Caki2 (cell line): ENCODE results near the gene TACC3. TPM values are rescaled to one million over a fixed set of nuclear protein-coding genes. Genes with fewer than 3 reads are reported as not detected.
A peak's percentile ranks its signal among the peaks of the same experiment; 100 is the strongest.

ENCODE experiments used
- DNase-seq: peaks from one replicate; pipeline ENCODE4 v3.0.0-alpha.2; 2015; ENCODE audit warnings: low read depth
- in situ Hi-C: cut with HindIII; loops from 2 replicates; pipeline ENCODE4 v1.10.0; 2016; ENCODE audit warnings: low sequenced_read_pairs, low pct_unique_long_range_greater_than_20kb, mixed read lengths
- total RNA-seq: library from RNA; depleted of rRNA; stranded (reverse); fragments of >200 nt; shearing (Covaris generic); gene quantifications from 2 replicates; pipeline ENCODE4 v1.2.3, GENCODE V29; 2014; ENCODE audit warnings: low replicate concordance

The TACC3 gene
- total RNA-seq, 1 experiment from 2014 or later: 111 TPM

- in situ Hi-C loops: no loop called here
- no peak for DNase-seq
Measured at GRCh38 chr4:1778642-1779392, 57.5 kb downstream of the TACC3 start.

- DNase-seq: no peak
- in situ Hi-C loops: no loop called here
Measured at GRCh38 chr4:1779588-1780382, 58.5 kb downstream of the TACC3 start.

- in situ Hi-C loops: no loop called here
- DNase-seq: no peak
Measured at GRCh38 chr4:1780435-1780834, 59.1 kb downstream of the TACC3 start.

- in situ Hi-C loops: no loop called here
Measured at GRCh38 chr4:1783015-1783414, 61.7 kb downstream of the TACC3 start.

GRCh38 chr4:1783970-1784369 lies 62.6 kb downstream of the TACC3 start:
- in situ Hi-C loops: no loop called here
- DNase-seq: no peak

More at GRCh38 chr4:1783015-1783414, 61.7 kb downstream of the TACC3 start:
- no peak for DNase-seq

GRCh38 chr4:1784395-1784788 lies 63.1 kb downstream of the TACC3 start:
- in situ Hi-C loops: no loop called here
- DNase-seq: no peak

- in situ Hi-C loops: no loop called here
- no peak for DNase-seq
Measured at GRCh38 chr4:1784789-1785591, 63.7 kb downstream of the TACC3 start.

DNA sequence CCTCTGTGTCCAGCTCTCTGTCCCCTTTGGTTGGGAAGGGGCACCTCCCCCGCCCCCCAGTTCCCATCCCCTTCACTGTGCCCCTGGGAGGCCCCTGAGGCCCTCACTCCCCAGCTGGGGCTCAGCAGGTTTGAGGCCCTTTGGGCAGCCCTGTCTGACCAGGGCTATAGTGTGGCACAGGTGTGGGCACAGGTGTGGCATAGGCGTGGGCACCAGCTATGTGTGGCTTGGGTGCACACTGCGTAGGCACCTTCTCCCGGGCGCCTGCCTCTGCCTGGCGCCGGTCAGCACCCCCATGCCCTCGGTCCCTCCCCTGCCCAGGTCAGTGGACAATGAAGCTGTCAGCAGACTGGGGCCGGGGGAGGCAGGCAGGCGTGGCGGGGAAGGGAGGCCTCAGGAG lies 64.3 kb downstream of the TACC3 start:
- in situ Hi-C loops: no loop called here
- DNase-seq: no peak

GRCh38 chr4:1786544-1787362 lies 65.4 kb downstream of the TACC3 start:
- in situ Hi-C loops: no loop called here
- DNase-seq: no peak

DNA sequence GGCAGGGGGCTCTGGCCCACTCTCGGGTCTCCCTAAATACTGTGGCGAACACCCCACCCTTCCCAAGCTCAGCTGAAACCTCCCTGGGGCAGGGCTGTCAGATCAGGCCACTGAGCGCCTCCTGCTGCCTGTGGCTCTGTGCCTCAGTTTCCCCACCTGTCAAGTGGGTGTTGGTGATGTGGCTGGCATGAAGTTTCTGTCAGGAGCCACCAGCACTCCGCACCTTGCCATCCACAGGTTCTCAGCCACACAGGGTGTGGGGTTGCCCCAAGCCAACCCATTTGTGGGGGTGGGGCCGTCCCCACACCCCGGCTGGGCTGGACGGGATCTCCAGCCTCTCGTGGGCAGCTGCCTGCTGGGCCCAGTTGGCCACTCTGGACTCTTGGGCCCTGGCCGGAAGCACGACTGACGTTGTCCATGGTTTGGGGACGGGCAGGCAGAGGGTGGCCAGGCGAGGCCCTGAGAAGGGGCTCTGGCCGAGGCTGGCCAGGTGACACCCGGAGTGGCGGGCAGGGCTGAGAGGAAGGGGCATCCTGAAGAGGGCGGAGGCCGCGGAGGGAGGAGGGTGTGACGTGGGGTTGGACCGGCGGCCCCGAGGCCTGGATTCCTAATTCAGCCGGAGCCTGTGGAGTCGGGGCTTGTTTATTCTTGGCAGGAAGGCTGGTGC lies 66.2 kb downstream of the TACC3 start:
- no peak for DNase-seq
- in situ Hi-C loops: no loop called here

- no peak for DNase-seq
- in situ Hi-C loops: no loop called here
Measured at GRCh38 chr4:1788254-1788973, 67.1 kb downstream of the TACC3 start.

DNA sequence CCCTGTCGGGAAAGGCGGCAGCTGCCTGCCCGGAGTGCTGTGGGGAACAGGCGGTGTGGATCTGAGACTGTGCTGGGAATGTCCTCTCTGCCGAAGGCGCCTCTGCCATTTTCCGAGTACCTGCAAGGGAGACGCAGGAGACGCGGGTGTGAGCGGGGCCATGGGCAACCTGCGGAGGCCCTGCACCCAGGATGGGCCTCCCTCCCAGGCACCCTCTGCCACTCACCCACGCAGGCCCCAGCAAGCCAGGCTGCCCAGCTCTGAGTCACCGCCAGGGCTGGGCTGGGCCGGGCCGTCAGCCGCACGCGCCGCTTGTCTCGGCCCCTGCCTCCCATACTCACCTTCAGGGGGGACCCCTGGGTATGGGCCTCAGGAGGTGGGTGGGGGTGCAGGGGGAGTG lies 68.2 kb downstream of the TACC3 start:
- in situ Hi-C loops: no loop called here
- DNase-seq: no peak

DNA sequence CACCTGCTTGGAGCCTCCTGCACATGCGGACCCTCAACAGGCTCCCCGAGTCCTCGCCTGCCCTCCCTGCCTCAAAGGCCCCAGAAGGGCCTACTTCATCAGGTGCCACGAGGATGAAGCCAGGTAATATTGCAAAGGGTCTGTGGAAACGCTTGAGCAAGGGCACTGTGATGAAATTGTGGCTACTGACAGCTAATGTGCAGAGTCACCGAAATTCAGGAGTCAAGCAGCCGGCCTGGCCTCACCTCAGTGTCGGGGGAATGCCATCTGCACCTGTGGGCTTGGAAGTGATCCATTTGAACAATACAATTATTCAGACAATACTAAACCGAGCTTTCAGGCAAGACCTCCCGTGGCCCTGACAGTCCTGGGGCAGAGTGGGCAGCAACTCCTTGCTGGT lies 68.7 kb downstream of the TACC3 start:
- DNase-seq: no peak
- in situ Hi-C loops: no loop called here

DNA sequence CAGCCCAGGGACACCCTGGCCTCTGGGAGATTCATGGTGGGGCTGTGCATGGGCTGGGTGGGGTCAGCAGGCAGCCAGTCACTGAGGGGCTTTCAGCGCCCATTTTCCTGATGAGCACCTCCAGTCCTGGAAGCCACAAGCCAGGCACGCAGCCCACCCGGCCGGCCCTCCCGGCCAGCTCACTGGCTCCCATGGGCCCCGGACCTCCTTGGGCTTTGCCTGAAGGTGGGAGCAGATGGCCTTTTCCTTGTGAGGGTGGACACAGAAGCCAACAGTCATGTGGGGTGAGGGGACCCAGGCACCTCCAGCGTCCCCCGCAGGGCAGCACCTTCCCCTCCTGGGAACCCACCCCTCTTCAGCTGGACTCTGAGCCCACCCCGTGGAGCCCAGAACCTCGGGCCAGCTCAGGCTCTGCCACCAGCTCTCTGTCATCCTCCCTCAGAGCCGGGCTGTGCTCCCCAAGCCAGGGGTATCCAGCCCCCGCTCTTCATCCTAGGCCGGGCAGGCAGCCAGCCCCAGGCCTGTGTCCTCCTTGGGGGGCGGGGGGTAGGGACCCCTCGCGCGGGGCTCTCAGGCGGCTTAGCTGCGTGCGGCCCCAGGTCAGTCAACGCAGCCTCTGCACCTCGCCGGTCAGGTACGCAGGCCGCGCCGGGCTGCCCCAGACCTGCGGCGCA lies 71.0 kb downstream of the TACC3 start:
- in situ Hi-C loops: no loop called here
- no peak for DNase-seq

DNA sequence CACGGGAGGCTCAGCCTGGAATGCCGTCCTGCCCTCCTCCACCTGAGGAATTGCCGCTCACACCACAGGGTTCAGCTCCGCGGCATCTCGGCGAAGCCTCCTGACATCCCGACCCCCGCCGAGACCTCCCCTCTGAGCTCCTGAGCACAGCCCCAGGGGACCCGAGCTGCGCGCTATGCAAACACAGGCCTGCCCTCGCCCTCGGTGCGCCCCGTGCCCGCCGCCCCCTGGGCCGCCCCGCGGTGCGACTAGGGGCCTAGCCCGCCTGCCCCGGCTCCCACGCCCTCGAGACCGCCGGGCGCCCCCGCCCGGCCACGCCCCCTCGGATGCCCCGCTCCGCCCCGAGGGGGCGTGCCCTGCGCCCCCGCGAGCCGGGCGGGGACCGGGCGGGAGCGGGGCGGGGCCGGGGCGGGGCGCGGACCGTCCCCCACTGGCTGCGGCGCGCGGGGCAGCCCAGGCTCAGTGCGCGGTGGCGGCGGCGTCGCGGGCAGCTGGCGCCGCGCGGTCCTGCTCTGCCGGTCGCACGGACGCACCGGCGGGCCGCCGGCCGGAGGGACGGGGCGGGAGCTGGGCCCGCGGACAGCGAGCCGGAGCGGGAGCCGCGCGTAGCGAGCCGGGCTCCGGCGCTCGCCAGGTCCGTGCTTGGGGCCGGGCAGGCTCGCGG lies 71.6 kb downstream of the TACC3 start, which contains the start of gene FGFR3:
Gene FGFR3, plus strand, starts transcription at position 462 of the 664 bp plus-strand sequence. CDS start 642 bp downstream, outside the sequence.
- in situ Hi-C loops: no loop called here
- DNase-seq: peak; percentile 25

DNA sequence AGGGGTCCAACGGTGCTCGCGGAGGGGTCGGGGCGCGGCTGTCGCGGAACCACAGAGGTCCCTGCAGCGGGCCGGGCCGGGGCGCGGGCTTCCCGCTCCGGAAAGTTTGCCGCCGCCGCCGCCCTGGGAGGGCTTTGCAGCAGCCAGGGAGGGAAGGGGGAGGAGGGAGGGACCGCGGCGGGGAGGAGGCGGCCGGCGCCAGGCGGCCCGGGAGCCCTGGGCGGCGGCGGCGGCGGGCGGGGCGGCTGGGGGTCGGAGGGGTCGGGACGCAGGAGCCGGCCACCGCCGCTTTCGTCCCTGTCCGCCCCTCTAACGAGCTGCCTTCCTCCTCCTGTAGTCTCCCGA lies 72.1 kb downstream of the TACC3 start:
- no peak for DNase-seq
- in situ Hi-C loops: no loop called here
